GM23338 (cell line): ENCODE data around the gene ARID3A. TPM values are rescaled to one million over a fixed set of nuclear protein-coding genes. Genes with fewer than 3 reads are reported as not detected.

Experiments
- ATAC-seq: fragments of 200-7000 bp; cut with Tn5 transposase; 3 replicates; pipeline ENCODE4 v1.9.1; 2020
- DNase-seq: peaks from one replicate; pipeline ENCODE4 v3.0.0-alpha.2; 2015; ENCODE audit warnings: low spot score
- H2AFZ ChIP-seq: fragments of 200-600 bp; sonication (generic); 2 replicates; pipeline ENCODE4 v1.8.0; 2016; ENCODE audit warnings: antibody characterized with exemption, mild to moderate bottlenecking, moderate library complexity
- H3F3A ChIP-seq: fragments of 200-600 bp; sonication (generic); replicated peaks from 2 replicates; pipeline ENCODE4 v1.8.0; 2017; ENCODE audit warnings: antibody characterized with exemption, mixed run types, low read depth
- H3K27ac ChIP-seq: fragments of 200-600 bp; sonication (generic); 2 replicates; pipeline ENCODE4 v1.6.1; 2016; ENCODE audit warnings: low read depth
- H3K27me3 ChIP-seq: fragments of 200-600 bp; sonication (generic); 2 replicates; pipeline ENCODE4 v1.8.0; 2016; ENCODE audit warnings: mild to moderate bottlenecking, mixed run types, moderate library complexity; ENCODE audit not compliant: insufficient read depth
- H3K36me3 ChIP-seq: fragments of 200-600 bp; sonication (generic); 2 replicates; pipeline ENCODE4 v1.8.0; 2016; ENCODE audit warnings: mild to moderate bottlenecking; ENCODE audit not compliant: insufficient read depth
- H3K4me1 ChIP-seq: fragments of 200-600 bp; sonication (generic); 2 replicates; pipeline ENCODE4 v1.8.0; 2016; ENCODE audit warnings: mild to moderate bottlenecking, moderate library complexity; ENCODE audit not compliant: insufficient read depth
- H3K4me2 ChIP-seq: fragments of 200-600 bp; sonication (generic); 2 replicates; pipeline ENCODE4 v1.7.1; 2017; ENCODE audit warnings: mixed run types
- H3K4me3 ChIP-seq: fragments of 200-600 bp; sonication (generic); 2 replicates; pipeline ENCODE4 v1.6.1; 2016; ENCODE audit warnings: mixed run types
- H3K79me2 ChIP-seq: fragments of 200-600 bp; sonication (generic); replicated peaks from 2 replicates; pipeline ENCODE4 v1.8.0; 2017; ENCODE audit warnings: mild to moderate bottlenecking; ENCODE audit not compliant: insufficient read depth
- H3K9me2 ChIP-seq: fragments of 200-600 bp; sonication (generic); 2 replicates; pipeline ENCODE4 v1.8.0; 2017; ENCODE audit not compliant: insufficient read depth
- H4K20me1 ChIP-seq: fragments of 200-600 bp; sonication (generic); replicated peaks from 2 replicates; pipeline ENCODE4 v1.8.0; 2017; ENCODE audit warnings: mild to moderate bottlenecking; ENCODE audit not compliant: insufficient read depth
- H3K27ac Mint-ChIP-seq: 2 replicates; pipeline ENCODE4 v1.8.0; 2020; ENCODE audit warnings: inconsistent platforms, mild to moderate bottlenecking, moderate library complexity, mixed read lengths
- H3K27me3 Mint-ChIP-seq: 3 replicates; pipeline ENCODE4 v1.8.0; 2022; ENCODE audit warnings: low read depth, mild to moderate bottlenecking, moderate library complexity, mixed read lengths, inconsistent platforms; ENCODE audit not compliant: insufficient read depth, poor library complexity
- H3K36me3 Mint-ChIP-seq: 3 replicates; pipeline ENCODE4 v1.8.0; 2021; ENCODE audit warnings: low read depth, mild to moderate bottlenecking, inconsistent platforms, moderate library complexity, mixed read lengths
- H3K4me1 Mint-ChIP-seq: 3 replicates; pipeline ENCODE4 v1.8.0; 2020; ENCODE audit warnings: mild to moderate bottlenecking, inconsistent platforms, mixed read lengths
- H3K4me3 Mint-ChIP-seq: 3 replicates; pipeline ENCODE4 v1.8.0; 2021; ENCODE audit warnings: moderate library complexity, mild to moderate bottlenecking, inconsistent platforms, mixed read lengths
- H3K9me3 Mint-ChIP-seq: 3 replicates; pipeline ENCODE4 v1.8.0; 2020; ENCODE audit warnings: moderate library complexity, mild to moderate bottlenecking, inconsistent platforms, mixed read lengths
- CREB1 ChIP-seq: fragments of 250-450 bp; sonication (Bioruptor Pico); IDR thresholded peaks from 2 replicates; pipeline ENCODE4 v1.5.0; 2020; ENCODE audit warnings: low read depth, mild to moderate bottlenecking, moderate library complexity
- EZH2 ChIP-seq: fragments of 200-600 bp; sonication (generic); IDR thresholded peaks from one replicate; pipeline ENCODE4 v1.8.0; 2017; ENCODE audit warnings: antibody characterized with exemption, mild to moderate bottlenecking, low read depth; ENCODE audit not compliant: unreplicated experiment
- JUNB ChIP-seq: IDR thresholded peaks from one replicate; pipeline ENCODE4 v1.6.1; 2016; ENCODE audit warnings: antibody characterized with exemption; ENCODE audit not compliant: unreplicated experiment
- NANOG ChIP-seq: IDR thresholded peaks from 2 replicates; pipeline ENCODE4 v1.6.1; 2016; ENCODE audit warnings: antibody characterized with exemption, borderline replicate concordance
- POLR2AphosphoS5 ChIP-seq: IDR thresholded peaks from 2 replicates; pipeline ENCODE4 v1.6.1; 2016; ENCODE audit warnings: antibody characterized with exemption, low read depth
- STAT1 ChIP-seq: IDR thresholded peaks from one replicate; pipeline ENCODE4 v1.6.1; 2016; ENCODE audit warnings: antibody characterized with exemption; ENCODE audit not compliant: unreplicated experiment
- ZNF114 ChIP-seq: fragments of 250-450 bp; sonication (Bioruptor Pico); IDR thresholded peaks from 2 replicates; pipeline ENCODE4 v1.5.0; 2020; ENCODE audit warnings: mild to moderate bottlenecking, moderate library complexity
- ZNF331 ChIP-seq: fragments of 250-450 bp; sonication (Bioruptor Pico); IDR thresholded peaks from 2 replicates; pipeline ENCODE4 v1.5.0; 2020; ENCODE audit warnings: low read depth, mild to moderate bottlenecking, moderate library complexity
- polyA plus RNA-seq: library from polyadenylated mRNA; unstranded; fragments of >200 nt; fragmentation: Nextera tagmentation; extraction: Ambion mirVana; gene quantifications from 2 replicates; pipeline ENCODE4 v1.2.1, GENCODE V29; 2016
- total RNA-seq: library from RNA; depleted of rRNA; stranded (reverse); fragments of >200 nt; shearing (Covaris generic); gene quantifications from 2 replicates; pipeline ENCODE4 v1.2.3, GENCODE V29; 2014
- TF ChIP-seq, protein P1 (sequence below): IDR thresholded peaks from one replicate; pipeline ENCODE4 v1.6.1; 2018; ENCODE audit warnings: antibody characterized with exemption; ENCODE audit not compliant: unreplicated experiment
- TF ChIP-seq, protein P2 (sequence below), 2 experiments: fragments of 200-600 bp in 1 of 2; sonication (generic) in 1 of 2; conservative IDR thresholded peaks; 2 replicates each; pipeline versions ENCODE4 v1.5.1 to v1.6.1; 2016 to 2017; ENCODE audit warnings: antibody characterized with exemption in 2 of 2, low read depth in 2 of 2, mild to moderate bottlenecking in 2 of 2, moderate library complexity in 1 of 2

Gene ARID3A
- total and polyA plus RNA-seq, 2 experiments from 2014 or later = 33.6 to 51.6 TPM

DNA sequence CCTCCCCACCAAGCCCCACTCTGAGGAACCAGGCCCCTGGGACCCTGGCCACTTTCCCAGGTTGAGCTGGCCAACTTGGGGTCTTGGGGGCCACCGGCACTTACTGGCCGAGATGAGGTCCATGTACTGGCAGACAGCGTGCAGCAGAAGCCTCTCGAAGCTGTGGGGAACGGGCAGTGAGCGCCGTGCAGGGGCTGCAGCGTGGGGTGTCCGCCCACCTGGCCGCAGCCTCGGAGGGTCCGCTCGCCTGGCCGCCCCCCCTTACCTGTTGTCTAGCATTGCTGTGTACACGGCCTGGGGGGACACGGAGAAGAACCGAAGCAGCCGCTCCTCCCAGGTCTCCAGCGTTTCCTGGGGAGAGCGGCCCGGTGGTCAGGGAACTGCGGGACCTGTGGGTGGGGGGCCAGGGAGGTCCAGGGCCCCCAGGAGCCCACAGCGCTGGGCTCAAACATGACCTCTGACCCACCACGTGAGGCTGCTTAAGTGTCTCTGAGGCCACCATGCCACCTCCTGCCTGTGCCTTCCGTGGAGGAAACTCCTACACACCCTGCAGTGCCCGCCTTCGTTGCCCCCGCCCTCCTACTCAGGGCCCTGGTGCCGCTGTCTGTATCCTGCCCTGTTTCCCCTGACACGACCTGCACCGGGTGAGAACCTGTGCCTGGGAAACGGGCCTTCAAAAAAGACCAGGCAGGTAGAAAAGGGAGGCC, 26.3 kb upstream of the ARID3A start:
- Histone ChIP-seq H3K79me2 (peaks cover 8% of the 10 kb centered on the region), H2AFZ (no peak overlapping the region), H3K27ac (no peak overlapping the region), H3K4me1 (peaks cover 3% of the 10 kb centered on the region; the same call in 1 of the 2 replicates), H3F3A (peaks cover 7% of the 10 kb centered on the region), H3K4me2 (no peak overlapping the region), H3K9me2 (no peaks in the 10 kb centered on the region), H3K36me3 (no peaks in the 10 kb centered on the region), H3K4me3 (no peak overlapping the region), H3K27me3 (no peaks in the 10 kb centered on the region), H4K20me1 (peaks cover 8% of the 10 kb centered on the region)
- Mint-ChIP-seq H3K9me3 (no peaks in the 10 kb centered on the region), H3K27ac (no peak overlapping the region), H3K36me3 (peaks cover 17% of the 10 kb centered on the region), H3K4me1 (peaks cover 5% of the 10 kb centered on the region), H3K27me3 (peaks cover 5% of the 10 kb centered on the region), H3K4me3 (no peak overlapping the region)
- TF ChIP-seq CREB1 (CRISPR knock-in tag) (no peak), NANOG (no peak), EZH2 (no peak)
- TF ChIP-seq, protein P1, sequence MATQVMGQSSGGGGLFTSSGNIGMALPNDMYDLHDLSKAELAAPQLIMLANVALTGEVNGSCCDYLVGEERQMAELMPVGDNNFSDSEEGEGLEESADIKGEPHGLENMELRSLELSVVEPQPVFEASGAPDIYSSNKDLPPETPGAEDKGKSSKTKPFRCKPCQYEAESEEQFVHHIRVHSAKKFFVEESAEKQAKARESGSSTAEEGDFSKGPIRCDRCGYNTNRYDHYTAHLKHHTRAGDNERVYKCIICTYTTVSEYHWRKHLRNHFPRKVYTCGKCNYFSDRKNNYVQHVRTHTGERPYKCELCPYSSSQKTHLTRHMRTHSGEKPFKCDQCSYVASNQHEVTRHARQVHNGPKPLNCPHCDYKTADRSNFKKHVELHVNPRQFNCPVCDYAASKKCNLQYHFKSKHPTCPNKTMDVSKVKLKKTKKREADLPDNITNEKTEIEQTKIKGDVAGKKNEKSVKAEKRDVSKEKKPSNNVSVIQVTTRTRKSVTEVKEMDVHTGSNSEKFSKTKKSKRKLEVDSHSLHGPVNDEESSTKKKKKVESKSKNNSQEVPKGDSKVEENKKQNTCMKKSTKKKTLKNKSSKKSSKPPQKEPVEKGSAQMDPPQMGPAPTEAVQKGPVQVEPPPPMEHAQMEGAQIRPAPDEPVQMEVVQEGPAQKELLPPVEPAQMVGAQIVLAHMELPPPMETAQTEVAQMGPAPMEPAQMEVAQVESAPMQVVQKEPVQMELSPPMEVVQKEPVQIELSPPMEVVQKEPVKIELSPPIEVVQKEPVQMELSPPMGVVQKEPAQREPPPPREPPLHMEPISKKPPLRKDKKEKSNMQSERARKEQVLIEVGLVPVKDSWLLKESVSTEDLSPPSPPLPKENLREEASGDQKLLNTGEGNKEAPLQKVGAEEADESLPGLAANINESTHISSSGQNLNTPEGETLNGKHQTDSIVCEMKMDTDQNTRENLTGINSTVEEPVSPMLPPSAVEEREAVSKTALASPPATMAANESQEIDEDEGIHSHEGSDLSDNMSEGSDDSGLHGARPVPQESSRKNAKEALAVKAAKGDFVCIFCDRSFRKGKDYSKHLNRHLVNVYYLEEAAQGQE = no peak
- ATAC-seq (no peak), DNase-seq (no peak)

DNA sequence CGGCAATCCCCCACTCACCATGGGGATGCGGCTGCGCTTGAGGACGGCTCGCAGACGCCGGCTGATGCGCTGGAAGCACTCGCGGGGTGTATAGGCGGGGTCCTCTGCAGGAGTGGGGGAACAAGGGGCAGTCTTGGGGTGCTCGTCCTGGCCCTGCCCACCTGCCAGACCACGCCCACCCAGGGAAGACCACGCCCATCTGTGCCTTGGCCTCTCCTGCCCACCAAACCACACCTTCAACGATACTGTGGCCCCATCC, 25.9 kb upstream of the ARID3A start:
- H3K27ac Mint-ChIP-seq = no peak overlapping the region
- peaks cover 13% of the 10 kb centered on the region for H3K79me2 ChIP-seq
- TF ChIP-seq STAT1 (no peak), POLR2AphosphoS5 (no peak), JUNB (no peak), ZNF331 (CRISPR knock-in tag) (no peak), ZNF114 (no peak)
- TF ChIP-seq, protein P2, sequence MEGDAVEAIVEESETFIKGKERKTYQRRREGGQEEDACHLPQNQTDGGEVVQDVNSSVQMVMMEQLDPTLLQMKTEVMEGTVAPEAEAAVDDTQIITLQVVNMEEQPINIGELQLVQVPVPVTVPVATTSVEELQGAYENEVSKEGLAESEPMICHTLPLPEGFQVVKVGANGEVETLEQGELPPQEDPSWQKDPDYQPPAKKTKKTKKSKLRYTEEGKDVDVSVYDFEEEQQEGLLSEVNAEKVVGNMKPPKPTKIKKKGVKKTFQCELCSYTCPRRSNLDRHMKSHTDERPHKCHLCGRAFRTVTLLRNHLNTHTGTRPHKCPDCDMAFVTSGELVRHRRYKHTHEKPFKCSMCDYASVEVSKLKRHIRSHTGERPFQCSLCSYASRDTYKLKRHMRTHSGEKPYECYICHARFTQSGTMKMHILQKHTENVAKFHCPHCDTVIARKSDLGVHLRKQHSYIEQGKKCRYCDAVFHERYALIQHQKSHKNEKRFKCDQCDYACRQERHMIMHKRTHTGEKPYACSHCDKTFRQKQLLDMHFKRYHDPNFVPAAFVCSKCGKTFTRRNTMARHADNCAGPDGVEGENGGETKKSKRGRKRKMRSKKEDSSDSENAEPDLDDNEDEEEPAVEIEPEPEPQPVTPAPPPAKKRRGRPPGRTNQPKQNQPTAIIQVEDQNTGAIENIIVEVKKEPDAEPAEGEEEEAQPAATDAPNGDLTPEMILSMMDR (conservative IDR thresholded peaks at IDR 0.05; ENCODE audit: low read depth in 2 of 2) = no peak
- TF ChIP-seq, protein P1 = no peak
- peaks cover 18% of the 10 kb centered on the region for H3K36me3 Mint-ChIP-seq
- H3K27ac ChIP-seq = no peak overlapping the region
- no peaks in the 10 kb centered on the region for H3K9me2 ChIP-seq
- peaks cover 5% of the 10 kb centered on the region for H3K27me3 Mint-ChIP-seq
- peaks cover 3% of the 10 kb centered on the region; the same call in 1 of the 2 replicates for H3K4me1 ChIP-seq
- no peak overlapping the region for H3K4me3 Mint-ChIP-seq
- H4K20me1 ChIP-seq = peaks cover 10% of the 10 kb centered on the region
- ATAC-seq = peak; percentile 17
- no peak overlapping the region for H3K4me3 ChIP-seq
- H3K9me3 Mint-ChIP-seq = no peaks in the 10 kb centered on the region
- DNase-seq = no peak
- H3K4me1 Mint-ChIP-seq = peaks cover 5% of the 10 kb centered on the region
- no peak overlapping the region for H2AFZ ChIP-seq
- H3K4me2 ChIP-seq = no peak overlapping the region
- H3K36me3 ChIP-seq = no peaks in the 10 kb centered on the region
- H3F3A ChIP-seq = peaks cover 7% of the 10 kb centered on the region
- H3K27me3 ChIP-seq = no peaks in the 10 kb centered on the region
